Endothelial cell of umbilical vein (primary cell): Measurements from ENCODE around the gene LRRC43. TPM values are rescaled to one million over a fixed set of nuclear protein-coding genes. Genes with fewer than 3 reads are reported as not detected.

Experiments
- BruUV-seq: library from RNA; stranded (reverse); fragments of 400-500 nt; replicated peaks from 2 replicates; lab custom pipeline; 2021; lab: Mats Ljungman, UMichigan
- CTCF ChIA-PET: fragments of 300-600, 350-600 bp; sonication (Branson Sonifier 250); formaldehyde crosslinking; loops from one replicate; lab custom pipeline; 2021; ENCODE audit warnings: antibody characterized with exemption, inconsistent platforms; lab: Charles Lee
- POLR2A ChIA-PET: fragments of 300-600, 350-600 bp; sonication (Branson Sonifier 250); formaldehyde crosslinking; loops from one replicate; lab custom pipeline; 2021; ENCODE audit warnings: antibody characterized with exemption, inconsistent platforms; lab: Charles Lee
- DNase-seq: peaks from one replicate; pipeline ENCODE4 v3.0.0-alpha.2; 2011; ENCODE audit warnings: low read depth, low spot score
- FAIRE-seq: peaks from 2 replicates; lab custom pipeline; 2011; peaks lifted over from hg19 to GRCh38; lab: Jason Lieb, UNC
- H2AFZ ChIP-seq: 2 replicates; pipeline ENCODE4 v1.6.0; 2012; ENCODE audit warnings: low read depth, low read length, control low read depth, inconsistent platforms
- H3K27ac ChIP-seq: 2 replicates; pipeline ENCODE4 v1.5.1; 2011; ENCODE audit warnings: low read depth, mild to moderate bottlenecking, control low read depth, low read length, moderate library complexity; ENCODE audit not compliant: insufficient read depth
- H3K27me3 ChIP-seq, 2 experiments: 2 replicates each; pipeline versions ENCODE4 v1.6.0 to v1.6.1; 2011; ENCODE audit warnings: low read length in 2 of 2, mixed read lengths in 1 of 2; ENCODE audit not compliant: control insufficient read depth in 2 of 2, insufficient read depth in 2 of 2
- H3K36me3 ChIP-seq, 2 experiments: 2 replicates in 1 of 2; 3 replicates in 1 of 2; pipeline ENCODE4 v1.5.1; 2011; ENCODE audit warnings: low read length in 2 of 2, mild to moderate bottlenecking in 1 of 2, moderate library complexity in 1 of 2; ENCODE audit not compliant: control insufficient read depth in 2 of 2, insufficient read depth in 2 of 2; ENCODE audit errors: extremely low read depth in 1 of 2
- H3K4me1 ChIP-seq: 3 replicates; pipeline ENCODE4 v1.5.1; 2011; ENCODE audit warnings: mild to moderate bottlenecking, low read length; ENCODE audit not compliant: control insufficient read depth, insufficient read depth; ENCODE audit errors: extremely low read depth
- H3K4me2 ChIP-seq: 2 replicates; pipeline ENCODE4 v1.6.1; 2011; ENCODE audit warnings: low read length, control low read depth, mixed read lengths; ENCODE audit not compliant: insufficient read depth
- H3K4me3 ChIP-seq, 3 experiments: fragments of 200-600 bp in 1 of 3; sonication (generic), shearing (Covaris generic) in 1 of 3; replicated peaks in 1 of 3; 2 replicates each; pipeline ENCODE4 v1.5.1; 2011 to 2016; ENCODE audit warnings: control low read depth in 3 of 3, low read length in 3 of 3, mild to moderate bottlenecking in 2 of 3, inconsistent platforms in 1 of 3, low read depth in 1 of 3, moderate library complexity in 1 of 3; ENCODE audit not compliant: insufficient read depth in 1 of 3
- H3K79me2 ChIP-seq: 2 replicates; pipeline ENCODE4 v1.6.0; 2012; ENCODE audit warnings: low read length, inconsistent platforms; ENCODE audit not compliant: control insufficient read depth, insufficient read depth
- H3K9ac ChIP-seq: replicated peaks from 2 replicates; pipeline ENCODE3; 2011; ENCODE audit warnings: low read length, control low read depth; ENCODE audit not compliant: insufficient read depth; ENCODE audit errors: extremely low read depth
- H3K9me1 ChIP-seq: replicated peaks from 3 replicates; pipeline ENCODE4 v1.6.0; 2011; ENCODE audit warnings: mild to moderate bottlenecking, low read length; ENCODE audit not compliant: control insufficient read depth, insufficient read depth; ENCODE audit errors: extremely low read depth
- H3K9me3 ChIP-seq: replicated peaks from 2 replicates; pipeline ENCODE4 v1.5.1; 2012; ENCODE audit warnings: low read length, inconsistent platforms; ENCODE audit not compliant: control insufficient read depth, insufficient read depth
- H4K20me1 ChIP-seq: replicated peaks from 2 replicates; pipeline ENCODE3; 2011; ENCODE audit warnings: mild to moderate bottlenecking, low read length; ENCODE audit not compliant: control insufficient read depth, insufficient read depth; ENCODE audit errors: extremely low read depth
- CTCF ChIP-seq, 2 donors: IDR thresholded peaks; 1 replicate in 1 of 2; 2 replicates in 1 of 2; pipeline ENCODE4 v1.5.1; 2011; ENCODE audit warnings: low read length in 2 of 2, mild to moderate bottlenecking in 2 of 2, moderate library complexity in 2 of 2, control low read depth in 1 of 2, inconsistent platforms in 1 of 2, low read depth in 1 of 2; ENCODE audit not compliant: insufficient read depth in 1 of 2; ENCODE audit errors: extremely low read depth in 1 of 2
- EZH2 ChIP-seq: IDR thresholded peaks from 2 replicates; pipeline ENCODE4 v1.6.1; 2012; ENCODE audit warnings: borderline replicate concordance, low read depth, mild to moderate bottlenecking, moderate library complexity, low read length, inconsistent platforms; ENCODE audit not compliant: severe bottlenecking
- FOS ChIP-seq: IDR thresholded peaks from 2 replicates; pipeline ENCODE4 v1.6.1; 2011; ENCODE audit warnings: mild to moderate bottlenecking, low read length, moderate library complexity, borderline replicate concordance; ENCODE audit not compliant: insufficient read depth
- GATA2 ChIP-seq: IDR thresholded peaks from 2 replicates; pipeline ENCODE4 v1.7.0; 2011; ENCODE audit warnings: low read depth, mild to moderate bottlenecking, moderate library complexity, mixed read lengths, low read length; ENCODE audit not compliant: insufficient read length, insufficient read depth
- JUN ChIP-seq: IDR thresholded peaks from 2 replicates; pipeline ENCODE4 v1.6.1; 2011; ENCODE audit warnings: borderline replicate concordance, low read depth; ENCODE audit not compliant: insufficient read length, insufficient read depth
- MYC ChIP-seq: IDR thresholded peaks from one replicate; pipeline ENCODE4 v1.6.1; 2011; ENCODE audit warnings: mild to moderate bottlenecking, low read depth, low read length
- POLR2A ChIP-seq: IDR thresholded peaks from 2 replicates; pipeline ENCODE4 v1.6.1; 2012; ENCODE audit warnings: low read depth, mild to moderate bottlenecking, control low read depth, low read length
- POLR2AphosphoS5 ChIP-seq: IDR thresholded peaks from 2 replicates; pipeline ENCODE4 v1.6.1; 2012; ENCODE audit warnings: low read depth, mild to moderate bottlenecking, control low read depth, low read length, moderate library complexity; ENCODE audit not compliant: insufficient read depth
- dilution Hi-C: fragments of 300-500 bp; cut with MboI; formaldehyde crosslinking; loops from one replicate; pipeline ENCODE4 v1.15.0; 2019; ENCODE audit warnings: low sequenced_read_pairs; ENCODE audit not compliant: extremely low pct_ligation_motif_present
- intact Hi-C: fragments of 100-400 bp; cut with micrococcal nuclease; formaldehyde crosslinking; loops from one replicate; pipeline ENCODE4 v1.10.0; 2022
- polyA plus RNA-seq, 4 experiments: library from polyadenylated mRNA; depleted of rRNA in 3 of 4; stranded (reverse) in 3 of 4; unstranded in 1 of 4; fragments of >200 nt; gene quantifications; 2 replicates each; pipeline versions ENCODE4 v1.2.1 to v1.2.3, GENCODE V29; 2011 to 2012; ENCODE audit warnings: missing spikeins in 1 of 4
- total RNA-seq: library from RNA; stranded (reverse); gene quantifications from 2 replicates; pipeline ENCODE4 v1.2.3, GENCODE V29; 2021
- TF ChIP-seq, protein P1 (sequence below): IDR thresholded peaks from 2 replicates; pipeline ENCODE4 v1.6.1; 2011; ENCODE audit not compliant: insufficient read depth, insufficient read length

Gene LRRC43
- total and polyA plus RNA-seq, 2 donors (not counting 3 experiments of a cell fraction or from before 2014, with no cell fraction given): 3.1 to 3.4 TPM

- H3K9me1 ChIP-seq: no peaks in the 10 kb centered on the region
- intact Hi-C loops (no loop called here), dilution Hi-C loops (no loop called here)
- no peak overlapping the region for H3K4me2 ChIP-seq
- TF ChIP-seq, protein P1, sequence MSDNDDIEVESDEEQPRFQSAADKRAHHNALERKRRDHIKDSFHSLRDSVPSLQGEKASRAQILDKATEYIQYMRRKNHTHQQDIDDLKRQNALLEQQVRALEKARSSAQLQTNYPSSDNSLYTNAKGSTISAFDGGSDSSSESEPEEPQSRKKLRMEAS: no peak
- TF ChIP-seq EZH2 (no peak), CTCF (IDR thresholded peaks at IDR 0.05; ENCODE audit: extremely low read depth in 1 of 2, insufficient read depth in 1 of 2, low read depth in 1 of 2, low read length in 2 of 2) (no peak), MYC (no peak)
- no TSS peak for BruUV-seq
- H3K4me1 ChIP-seq: no peaks in the 10 kb centered on the region
- DNase-seq (no peak), FAIRE-seq (no peak)
- no peak overlapping the region for H3K9ac ChIP-seq
- ChIA-PET POLR2A (no interaction called here), CTCF (no interaction called here)
- no peak overlapping the region for H2AFZ ChIP-seq
- no peaks in the 10 kb centered on the region for H3K36me3 ChIP-seq
- H3K9me3 ChIP-seq: no peaks in the 10 kb centered on the region
- H3K79me2 ChIP-seq: no peaks in the 10 kb centered on the region
- no peak overlapping the region for H3K27ac ChIP-seq
- no peak overlapping the region for H3K4me3 ChIP-seq
- H3K27me3 ChIP-seq: no peaks in the 10 kb centered on the region
- no peaks in the 10 kb centered on the region for H4K20me1 ChIP-seq
Measured at GRCh38 chr12:122161682-122162081, 21.2 kb upstream of the LRRC43 start.

DNA sequence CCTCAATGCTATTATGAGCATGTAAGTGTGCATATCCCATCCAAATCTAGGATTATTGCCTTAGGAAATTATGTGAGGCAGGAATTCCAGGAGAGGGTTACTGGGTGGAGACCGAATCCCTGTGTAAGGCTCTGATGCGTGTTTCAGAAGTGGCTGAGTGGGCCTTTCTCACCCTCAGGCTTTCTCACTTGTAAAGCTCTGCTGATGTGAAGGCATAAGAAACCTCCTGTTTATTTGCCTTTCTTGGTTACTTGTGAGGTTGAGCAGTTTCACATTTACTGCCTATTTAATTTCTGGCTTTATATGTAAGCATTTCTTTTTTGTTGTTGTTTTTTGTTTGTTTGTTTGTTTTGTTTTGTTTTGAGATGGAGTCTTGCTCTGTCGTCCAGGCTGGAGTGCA lies 19.9 kb upstream of the LRRC43 start:
- DNase-seq (no peak), FAIRE-seq (no peak)
- Histone ChIP-seq H3K27ac (no peak overlapping the region), H3K4me1 (no peaks in the 10 kb centered on the region), H3K27me3 (no peaks in the 10 kb centered on the region), H3K4me2 (no peak overlapping the region), H3K9ac (no peak overlapping the region), H3K79me2 (no peaks in the 10 kb centered on the region), H4K20me1 (no peaks in the 10 kb centered on the region), H3K9me3 (no peaks in the 10 kb centered on the region), H3K9me1 (no peaks in the 10 kb centered on the region), H3K36me3 (no peaks in the 10 kb centered on the region), H3K4me3 (no peak overlapping the region), H2AFZ (no peak overlapping the region)
- intact Hi-C loops (no loop called here), dilution Hi-C loops (no loop called here)
- POLR2A ChIA-PET: no interaction called here
- CTCF ChIA-PET: no interaction called here
- no peak for TF ChIP-seq JUN
- TF ChIP-seq, protein P1: no peak
- no peak for TF ChIP-seq CTCF (IDR thresholded peaks at IDR 0.05; ENCODE audit: extremely low read depth in 1 of 2, insufficient read depth in 1 of 2, low read depth in 1 of 2, low read length in 2 of 2)
- TF ChIP-seq FOS: no peak
- TF ChIP-seq POLR2A: no peak
- TF ChIP-seq POLR2AphosphoS5: no peak
- no peak for TF ChIP-seq MYC
- no peak for TF ChIP-seq EZH2
- no peak for TF ChIP-seq GATA2
- no TSS peak for BruUV-seq
